GM19468 (cell line): Measurements from ENCODE around the gene UNC5B.

ENCODE experiments used
- ATAC-seq: cut with Tn5 transposase; IDR thresholded peaks from one replicate; pipeline ENCODE4 v1.9.1; 2021; ENCODE audit warnings: mild to moderate bottlenecking, moderate library complexity, moderate number of reproducible peaks; ENCODE audit not compliant: unreplicated experiment; ENCODE audit errors: extremely low read depth

The UNC5B gene

GRCh38 chr10:71309919-71310318, 97.5 kb downstream of the UNC5B start:
- ATAC-seq = no peak

GRCh38 chr10:71312220-71312619, 99.8 kb downstream of the UNC5B start:
- no peak for ATAC-seq

GRCh38 chr10:71312811-71313789, 100.7 kb downstream of the UNC5B start:
- no peak for ATAC-seq

- no peak for ATAC-seq
Measured at GRCh38 chr10:71314028-71314693, 101.8 kb downstream of the UNC5B start.

- ATAC-seq = no peak
Measured at GRCh38 chr10:71314694-71315225, 102.4 kb downstream of the UNC5B start.

GRCh38 chr10:71316056-71316785, 103.9 kb downstream of the UNC5B start:
- ATAC-seq = no peak

- no peak for ATAC-seq
Measured at GRCh38 chr10:71316786-71317160, 104.4 kb downstream of the UNC5B start.

GRCh38 chr10:71317739-71318138, 105.4 kb downstream of the UNC5B start:
- no peak for ATAC-seq

- ATAC-seq = no peak
Measured at GRCh38 chr10:71319042-71319799, 106.9 kb downstream of the UNC5B start, which contains the start of gene SLC29A3. Gene SLC29A3, plus strand, starts transcription at chr10:71319259. Its CDS starts 51 bp downstream, at chr10:71319310.

GRCh38 chr10:71319800-71320392, 107.5 kb downstream of the UNC5B start:
- no peak for ATAC-seq

- no peak for ATAC-seq
Measured at GRCh38 chr10:71320592-71320991, 108.2 kb downstream of the UNC5B start.

- no peak for ATAC-seq
Measured at GRCh38 chr10:71321386-71321785, 109.0 kb downstream of the UNC5B start.

- no peak for ATAC-seq
Measured at GRCh38 chr10:71323407-71323806, 111.0 kb downstream of the UNC5B start.

GRCh38 chr10:71324743-71325142, 112.4 kb downstream of the UNC5B start:
- no peak for ATAC-seq

- no peak for ATAC-seq
Measured at GRCh38 chr10:71325267-71325666, 112.9 kb downstream of the UNC5B start.

GRCh38 chr10:71326464-71326881, 114.1 kb downstream of the UNC5B start:
- no peak for ATAC-seq

- ATAC-seq = no peak
Measured at GRCh38 chr10:71330789-71331404, 118.5 kb downstream of the UNC5B start.

- no peak for ATAC-seq
Measured at GRCh38 chr10:71331736-71332135, 119.4 kb downstream of the UNC5B start.

GRCh38 chr10:71332466-71332865, 120.1 kb downstream of the UNC5B start:
- no peak for ATAC-seq
